Activated CD8-positive, alpha-beta memory T cell treated with anti-CD3 and anti-CD28 coated beads for 4 hours (primary cell): ENCODE data around the gene MOCS1.

Experiments used
- DNase-seq, 2 donors: peaks; one replicate each; pipeline ENCODE4 v3.0.0-alpha.2; 2020; ENCODE audit warnings: low read depth in 2 of 2

MOCS1 gene

DNA sequence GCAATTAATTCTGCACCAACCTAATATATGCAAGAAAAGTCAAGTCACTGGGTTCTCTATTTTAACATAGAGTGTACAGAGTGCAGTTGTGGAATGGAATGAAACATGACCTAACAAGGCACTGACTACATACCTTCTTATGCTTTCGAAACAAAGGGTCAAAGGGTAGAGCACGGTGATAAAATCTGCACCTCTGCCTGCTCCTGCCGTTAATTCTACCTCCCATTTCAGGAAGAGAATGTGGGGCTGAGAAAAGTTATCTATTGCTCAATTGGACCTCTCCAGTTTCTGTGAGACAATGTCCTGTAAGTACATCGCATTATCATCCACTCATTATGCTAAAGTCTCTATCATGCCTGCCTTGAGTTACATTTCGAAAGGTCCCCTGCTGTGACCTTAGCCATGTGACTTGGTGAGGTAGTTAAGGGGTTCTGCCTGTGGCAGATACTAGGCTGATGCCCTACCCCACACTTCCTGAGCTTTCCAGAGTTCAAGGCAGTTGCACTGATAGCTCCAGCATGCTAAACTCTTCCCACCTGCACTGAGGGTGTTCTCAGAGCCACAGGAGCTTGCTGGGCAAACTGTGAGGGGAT lies 14.0 kb upstream of the MOCS1 start:
- no peak for DNase-seq

DNA sequence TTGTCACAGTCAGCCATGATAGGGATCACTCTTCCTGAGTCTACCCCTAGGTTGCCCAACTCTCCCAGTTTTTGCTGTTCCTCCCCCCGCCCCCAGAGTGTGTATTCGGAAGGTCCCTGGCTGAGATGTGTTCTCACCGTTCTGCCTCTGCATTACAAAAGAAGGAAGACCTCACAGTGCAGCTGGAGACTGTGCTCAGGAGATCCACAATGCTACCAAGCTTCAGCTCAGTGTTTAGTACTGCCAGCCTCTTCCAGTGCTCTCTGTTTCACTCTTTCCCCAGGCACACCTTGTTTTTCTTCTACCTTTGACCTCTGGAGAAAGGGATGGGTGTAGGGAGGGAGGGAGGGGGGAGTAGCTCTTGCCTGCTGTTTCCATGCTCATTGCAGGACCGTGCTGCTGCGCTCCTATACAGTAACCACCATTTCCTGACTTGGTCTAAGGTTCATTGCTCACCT lies 13.4 kb upstream of the MOCS1 start:
- DNase-seq: no peak

DNA sequence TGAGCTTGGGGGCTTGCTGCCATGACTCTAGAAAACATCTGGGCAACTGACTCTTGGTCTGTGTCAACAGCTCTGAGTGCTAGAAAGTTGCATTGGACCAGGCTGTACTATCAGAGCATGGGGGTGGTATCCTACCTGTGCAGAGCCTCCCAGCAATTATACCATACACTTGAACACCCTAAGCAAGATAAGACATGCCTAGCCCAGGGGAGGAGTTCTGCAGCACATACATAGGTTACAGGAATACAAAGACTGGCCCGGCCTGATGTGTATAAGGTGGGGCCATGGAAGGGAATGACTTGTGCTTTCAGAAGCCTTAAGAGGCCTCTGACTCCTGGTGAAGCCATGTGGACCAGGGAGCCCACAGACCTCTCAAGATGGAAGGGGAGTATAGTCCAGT lies 11.4 kb upstream of the MOCS1 start:
- no peak for DNase-seq

DNA sequence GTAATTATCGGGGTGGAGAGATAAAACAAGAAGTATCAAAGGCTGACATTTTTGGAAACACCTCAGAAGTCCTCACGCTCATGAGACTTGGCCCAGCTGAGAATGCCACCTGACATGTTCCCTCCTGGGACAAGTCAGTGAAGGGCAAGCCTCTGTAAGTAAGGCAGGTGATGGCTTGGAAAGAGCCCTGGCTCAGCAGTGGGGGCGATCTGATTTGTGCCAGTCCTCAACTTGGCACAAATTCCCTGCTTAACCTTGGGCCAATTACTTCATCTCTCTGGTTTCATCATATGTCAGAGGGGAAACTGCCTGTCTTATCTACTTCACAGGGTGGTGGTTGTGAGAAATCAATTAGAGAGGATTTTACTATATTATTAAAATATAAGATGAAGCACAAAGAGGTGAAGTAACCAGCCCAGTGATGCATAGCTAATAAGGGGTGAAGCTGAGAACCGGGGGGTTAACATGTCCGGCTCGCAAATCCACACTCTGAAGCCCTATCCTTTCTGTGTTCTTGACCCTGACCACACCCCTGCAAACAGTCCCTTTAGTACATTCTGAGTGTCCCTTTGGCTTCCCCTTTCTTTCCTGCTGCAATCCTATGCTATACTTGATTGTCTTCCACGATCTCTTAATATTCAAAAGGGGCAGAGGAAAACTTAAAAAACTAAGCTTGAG lies 8.8 kb upstream of the MOCS1 start:
- DNase-seq: no peak

DNA sequence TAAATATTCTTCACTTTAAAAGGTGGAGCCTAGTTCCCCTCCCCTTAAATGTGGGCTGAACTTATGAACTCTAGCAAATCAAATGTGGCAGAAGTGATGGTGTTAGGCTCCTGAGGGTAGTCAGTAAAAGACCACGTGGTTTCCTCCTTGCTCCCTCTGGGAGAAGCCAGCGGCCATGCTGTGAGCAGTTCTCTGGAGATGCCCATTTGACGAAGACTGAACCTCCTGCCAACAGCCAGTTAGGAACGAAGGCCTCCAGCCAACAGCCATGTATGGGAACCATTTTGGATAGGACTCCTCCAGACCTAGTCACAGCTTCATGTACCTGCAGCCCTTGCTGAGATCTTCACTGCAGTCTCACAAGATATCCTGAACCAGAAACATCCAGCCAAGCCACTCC lies 7.6 kb upstream of the MOCS1 start:
- no peak for DNase-seq

DNA sequence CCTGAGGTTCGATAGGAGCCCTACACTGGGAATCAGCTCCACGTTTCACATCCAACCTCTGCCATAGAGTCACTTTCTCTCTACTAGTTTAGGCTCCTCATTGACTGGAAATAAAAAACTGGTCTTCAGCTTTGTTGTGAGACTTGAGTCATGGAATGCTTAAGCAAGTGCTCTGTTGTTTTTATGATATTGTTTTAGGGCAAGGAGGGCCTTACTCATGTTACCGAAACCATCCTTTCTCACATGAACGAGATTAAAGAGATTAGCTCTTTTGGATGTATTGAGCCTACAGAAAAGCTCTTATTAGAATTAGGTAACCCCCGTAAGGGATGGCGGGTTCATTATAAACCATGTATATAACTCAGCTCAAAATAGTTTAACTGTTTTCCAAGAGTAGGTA lies 6.9 kb upstream of the MOCS1 start:
- no peak for DNase-seq

DNA sequence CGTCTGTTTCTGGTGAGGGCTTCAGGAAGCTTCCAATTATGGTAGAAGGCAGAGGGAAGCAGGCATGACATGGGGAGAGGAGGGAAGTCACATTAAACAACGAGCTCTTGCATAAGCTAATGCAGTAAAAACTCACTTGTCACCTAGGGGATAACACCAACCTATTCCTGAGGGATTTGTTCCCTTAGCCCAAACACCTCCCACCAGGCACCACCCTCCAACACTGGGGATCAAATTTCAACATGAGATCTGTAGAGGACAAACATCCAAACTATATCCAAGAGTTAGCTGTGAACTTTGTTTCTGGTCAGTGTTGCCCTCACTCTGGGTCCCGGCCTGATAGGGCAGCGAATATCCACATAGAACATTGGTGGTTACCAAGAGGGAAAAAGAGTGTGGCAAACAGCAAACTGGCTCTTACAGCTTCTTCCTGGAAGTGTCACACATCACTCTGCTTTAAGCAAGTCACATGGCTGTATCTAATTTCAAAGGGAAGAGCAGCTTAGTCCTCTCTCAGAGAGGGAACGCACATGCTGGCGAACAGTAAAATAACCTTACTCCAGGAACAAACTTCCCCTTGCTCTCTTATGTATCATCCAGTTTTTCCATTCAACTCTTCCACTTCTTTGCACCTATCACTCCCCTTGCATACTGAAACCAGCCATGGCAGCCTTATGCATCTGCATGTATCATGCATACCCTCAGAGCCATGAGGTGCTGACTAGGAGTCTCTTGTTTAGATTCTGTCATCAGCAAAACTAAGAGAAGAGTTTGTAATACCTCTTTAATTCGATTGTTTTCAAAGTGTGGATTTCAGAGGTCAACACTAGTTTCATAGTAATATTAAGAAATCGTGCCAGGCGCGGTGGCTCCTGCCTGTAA lies 4.8 kb upstream of the MOCS1 start:
- DNase-seq: no peak

DNA sequence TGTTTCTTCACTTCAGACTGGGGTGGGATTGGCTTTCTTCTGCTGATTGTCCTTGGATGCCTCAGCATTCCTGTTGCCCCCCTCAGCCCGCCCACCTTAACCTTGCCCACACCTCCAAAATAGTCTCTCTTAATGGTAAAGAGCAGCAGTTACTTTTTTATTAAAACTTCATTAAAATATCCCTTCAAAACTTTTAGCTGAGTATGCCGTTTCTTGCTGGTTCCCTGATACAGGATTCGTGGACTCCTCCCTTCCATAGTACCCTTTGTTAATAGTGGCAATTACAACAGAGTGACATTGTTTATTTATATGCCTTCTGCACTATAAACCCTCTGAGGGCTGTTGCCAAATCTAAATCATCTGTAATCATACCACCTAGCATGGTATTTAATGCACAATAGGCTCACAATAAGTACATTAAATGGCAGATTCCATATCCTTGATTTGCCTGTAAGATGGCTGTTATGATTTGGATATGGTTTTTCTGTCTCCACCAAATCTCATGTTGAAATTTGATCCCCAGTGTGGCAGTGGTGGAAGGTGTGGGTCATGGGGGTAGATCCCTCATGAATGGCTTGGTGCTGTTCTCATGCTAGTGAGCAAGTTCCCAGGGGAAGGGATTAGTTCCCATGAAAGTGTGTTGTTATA lies 3.5 kb upstream of the MOCS1 start:
- no peak for DNase-seq

DNA sequence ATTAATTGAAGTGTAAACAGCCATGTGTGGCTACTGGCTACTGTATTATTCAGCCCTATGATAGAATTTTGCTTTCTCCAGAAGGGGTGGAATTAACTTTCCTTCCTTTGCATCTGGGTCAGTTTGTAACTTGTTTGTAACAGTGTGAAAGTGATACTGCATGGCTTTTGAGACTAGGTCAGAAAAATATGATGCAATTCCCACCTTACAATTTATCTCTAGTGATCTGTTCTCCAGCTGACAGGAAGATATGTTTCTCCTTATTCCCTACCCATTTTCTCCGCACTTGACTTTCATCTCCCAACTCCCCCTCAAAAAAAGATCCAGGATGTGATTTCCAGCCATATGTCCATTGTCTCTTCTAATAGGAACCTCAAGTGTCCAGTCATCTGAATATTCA lies 2.6 kb upstream of the MOCS1 start:
- no peak for DNase-seq

DNA sequence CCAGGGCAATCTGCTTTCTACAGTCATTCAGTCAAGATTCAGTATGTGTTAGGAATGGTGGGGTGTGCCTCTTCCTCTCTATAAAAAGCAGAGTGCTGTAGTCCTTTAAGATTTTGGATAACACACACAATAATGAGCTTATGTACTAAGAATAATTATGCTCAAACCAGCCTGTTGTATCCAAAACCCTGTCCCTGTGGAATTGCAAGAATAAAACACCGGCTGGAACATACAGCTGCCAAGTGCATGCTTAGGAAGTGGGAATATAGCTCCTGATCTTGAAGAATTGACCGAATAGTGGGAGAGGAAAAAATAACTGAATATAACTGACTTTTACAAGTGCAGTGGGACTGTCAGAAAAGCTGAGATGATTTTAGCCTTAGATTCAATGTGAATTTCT lies 979 bp upstream of the MOCS1 start:
- DNase-seq: no peak

DNA sequence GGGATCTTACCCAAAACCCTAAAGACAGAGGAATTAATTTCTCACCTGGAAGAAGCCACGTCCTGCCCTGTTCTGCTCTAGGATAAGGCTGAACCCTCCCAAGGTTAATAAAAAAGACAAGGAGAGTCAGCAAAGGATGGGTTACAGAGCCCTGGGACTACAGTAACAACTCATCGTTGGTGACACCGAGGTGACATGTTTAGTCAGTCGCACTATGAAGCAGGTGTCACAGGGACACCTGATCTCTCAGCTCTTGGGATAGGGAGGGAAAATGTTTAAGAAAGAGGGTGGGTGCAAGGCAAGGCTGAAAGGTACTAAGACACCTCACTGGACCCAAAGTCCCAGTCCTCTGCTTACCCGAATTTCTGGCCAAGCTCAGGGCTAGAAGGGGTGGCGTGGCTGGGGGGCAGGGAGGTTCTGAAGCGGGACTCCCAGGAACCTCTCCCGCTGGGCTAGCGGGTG lies 562 bp downstream of the MOCS1 start:
- no peak for DNase-seq

DNA sequence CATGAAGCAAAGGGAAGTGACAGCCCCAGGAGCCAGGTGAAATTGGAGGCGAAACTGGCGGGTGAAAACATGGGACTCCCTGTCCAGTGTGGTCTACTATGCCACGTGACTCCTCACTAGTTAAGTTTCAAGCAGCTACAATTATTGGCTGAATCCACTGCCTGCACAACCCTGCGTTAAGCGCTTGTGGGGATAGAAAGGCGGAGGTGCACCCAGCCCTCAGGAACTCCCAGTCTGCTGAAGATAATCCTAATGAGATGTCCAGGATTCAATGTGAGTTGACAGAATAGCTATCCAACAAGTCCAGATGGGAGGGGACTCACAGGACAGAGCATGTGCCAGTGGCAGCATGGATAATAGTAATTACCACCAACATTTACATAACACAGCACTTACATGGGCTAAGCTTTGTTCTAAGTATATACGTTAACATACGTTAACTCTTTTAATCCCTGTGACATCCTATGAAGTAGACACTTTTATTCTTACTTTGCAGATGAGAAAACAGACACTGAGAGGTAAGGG lies 1.8 kb downstream of the MOCS1 start:
- DNase-seq: no peak

DNA sequence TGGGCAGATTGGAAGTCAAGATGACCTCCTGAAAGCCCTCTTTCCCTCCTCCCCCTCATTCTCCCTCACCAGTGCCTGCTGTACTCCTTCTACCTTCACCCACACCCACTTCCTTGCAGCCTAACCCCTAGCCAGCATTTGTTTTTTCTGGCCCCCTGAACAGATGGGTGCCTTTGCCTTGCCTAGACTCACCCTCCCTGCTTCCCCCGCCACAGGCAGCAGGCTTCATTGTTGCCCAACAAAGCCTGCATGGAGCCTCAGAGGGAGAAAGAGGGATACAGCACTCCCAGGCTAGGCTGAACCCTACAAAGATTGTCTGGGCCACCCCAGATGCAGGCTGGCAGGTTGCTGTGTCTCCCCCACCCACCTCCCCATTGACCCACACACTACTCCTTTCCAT lies 2.7 kb downstream of the MOCS1 start:
- no peak for DNase-seq

DNA sequence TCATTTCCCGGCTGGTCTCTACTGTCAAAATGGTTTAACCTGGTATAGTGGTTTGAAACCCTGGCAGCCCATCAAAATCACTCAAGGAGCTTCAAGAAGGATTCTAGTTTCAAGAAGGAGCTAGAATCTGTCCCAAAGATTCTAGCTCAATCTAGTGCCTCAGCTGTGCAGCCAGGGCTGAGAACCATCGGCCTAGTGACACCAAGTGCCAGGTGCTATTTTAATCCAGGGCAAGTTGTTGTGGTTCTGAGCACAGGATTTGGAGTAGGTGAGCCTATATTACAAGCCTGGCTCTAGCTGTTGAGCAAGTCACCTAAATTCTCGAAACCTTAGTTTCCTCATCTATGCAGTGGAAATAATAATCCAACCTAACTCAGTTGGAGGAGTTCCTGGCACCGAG lies 3.7 kb downstream of the MOCS1 start:
- DNase-seq: no peak

DNA sequence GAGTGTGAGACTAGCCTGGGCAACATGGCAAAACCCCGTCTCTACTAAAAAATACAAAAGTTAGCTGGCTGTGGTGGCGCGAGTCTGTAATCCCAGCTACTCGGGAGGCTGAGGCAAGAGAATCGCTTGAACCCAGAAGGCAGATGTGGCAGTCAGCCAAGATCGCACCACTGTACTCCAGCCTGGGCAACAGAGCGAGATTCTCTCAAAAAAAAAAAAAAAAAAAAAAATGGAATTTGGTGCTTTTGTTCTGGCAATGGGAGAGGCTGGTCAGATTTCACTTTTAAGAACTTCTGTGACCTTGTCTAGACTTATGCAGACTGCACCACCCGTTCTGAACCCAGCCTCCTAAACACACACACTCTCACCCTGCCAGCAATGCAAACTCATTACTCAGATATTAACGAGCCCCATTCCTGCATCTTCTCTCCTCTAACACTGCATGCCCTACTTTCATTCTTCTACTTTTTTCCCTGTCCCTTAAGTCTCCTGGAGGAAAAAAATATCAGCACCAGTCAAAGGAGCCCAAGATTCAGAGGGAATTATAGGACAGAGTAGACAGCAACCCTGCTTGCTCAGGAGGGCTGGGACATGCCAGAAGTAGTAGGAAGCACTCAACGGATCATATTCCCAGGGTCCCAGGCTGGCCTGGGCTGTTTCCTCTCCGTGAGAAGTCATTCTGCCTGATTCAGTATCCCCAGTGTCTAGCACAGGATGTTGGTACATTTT lies 4.4 kb downstream of the MOCS1 start:
- DNase-seq: no peak

DNA sequence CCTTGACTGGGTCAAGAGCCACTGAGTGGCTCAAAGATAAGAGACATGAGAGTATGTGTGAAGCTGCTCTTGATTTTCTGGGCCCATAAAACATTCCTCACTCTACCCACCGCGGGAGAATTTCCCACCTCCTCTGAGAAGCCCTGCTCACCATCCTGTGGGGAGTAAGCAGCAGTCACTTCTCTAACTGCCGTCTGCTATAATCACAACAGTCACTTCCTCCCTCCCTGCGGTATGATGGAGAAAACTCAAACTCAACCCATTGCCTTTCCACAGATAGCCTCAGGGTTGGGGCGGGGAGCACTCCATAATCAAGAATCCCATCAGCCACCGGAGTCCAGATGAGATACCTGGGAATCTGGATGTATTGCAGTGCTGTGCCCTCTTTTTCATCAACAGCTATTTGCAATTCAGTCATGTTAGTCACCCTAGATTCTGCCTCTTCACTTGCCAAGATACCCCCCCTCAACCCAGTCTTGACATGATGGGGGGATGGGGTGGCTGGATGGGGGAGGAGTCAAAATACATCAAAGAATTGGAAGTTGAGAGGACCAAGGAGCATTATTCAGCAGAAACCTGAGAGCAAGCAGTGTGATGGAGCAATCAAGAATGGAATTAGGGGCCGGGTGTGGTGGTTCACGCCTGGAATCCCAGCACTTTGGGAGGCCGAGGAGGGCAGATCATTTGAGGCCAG lies 5.1 kb downstream of the MOCS1 start:
- DNase-seq: no peak

DNA sequence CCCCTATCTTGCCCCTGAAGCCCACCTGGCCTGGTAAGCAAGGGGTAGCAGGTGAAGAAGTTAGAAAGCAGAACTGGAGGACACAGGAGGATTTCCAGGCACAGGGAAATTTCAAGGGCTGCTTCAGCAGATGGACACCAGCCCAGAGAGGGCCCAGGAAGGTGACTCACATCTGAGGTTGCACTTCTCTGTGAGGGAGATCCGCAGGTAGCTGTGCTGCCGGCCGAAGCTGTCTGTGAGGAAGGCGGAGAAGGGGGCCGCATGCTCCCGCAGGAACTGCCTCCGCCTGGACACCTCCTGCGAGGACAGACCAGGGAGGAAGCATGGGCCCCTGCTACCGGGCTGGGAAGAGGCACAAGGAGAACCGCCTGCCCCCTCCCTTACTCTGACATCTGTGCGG lies 7.1 kb downstream of the MOCS1 start:
- DNase-seq: no peak

DNA sequence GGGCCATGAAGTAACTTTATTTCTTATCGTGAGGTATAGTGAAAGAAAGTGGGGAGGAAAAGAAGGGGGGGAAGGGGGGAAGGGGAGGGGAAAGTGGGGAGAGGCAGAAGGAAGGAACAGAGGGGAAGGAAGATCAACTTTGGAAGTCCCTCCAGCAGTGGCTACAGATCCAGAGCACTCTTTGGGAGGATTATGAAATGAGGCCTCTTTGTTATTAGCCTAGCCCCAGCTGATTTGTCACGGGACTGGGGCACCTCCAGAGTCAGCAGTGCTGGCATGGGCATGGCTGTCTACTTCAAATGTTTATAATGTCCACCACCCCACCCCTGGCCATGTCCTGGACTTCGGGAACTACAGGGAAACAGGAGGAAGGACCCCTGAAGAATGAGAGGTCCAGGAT lies 7.6 kb downstream of the MOCS1 start:
- no peak for DNase-seq

DNA sequence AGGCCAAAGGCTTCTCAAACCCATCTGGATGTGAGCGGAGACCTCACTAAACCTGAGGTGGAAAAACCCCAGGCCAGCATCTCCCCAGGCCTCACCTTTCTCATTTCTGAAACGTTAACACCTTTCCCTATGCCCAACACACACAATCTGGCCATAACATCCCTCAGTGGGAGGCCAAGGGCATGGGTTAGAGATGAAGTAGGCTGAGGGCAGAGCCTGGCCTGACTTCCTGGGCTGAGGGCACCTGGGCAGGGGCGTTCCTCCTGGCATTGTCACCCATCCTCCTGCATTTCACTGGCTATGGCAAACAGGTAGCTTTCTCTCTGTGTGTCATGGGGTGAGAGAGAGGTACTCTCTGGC lies 8.4 kb downstream of the MOCS1 start:
- DNase-seq: no peak

DNA sequence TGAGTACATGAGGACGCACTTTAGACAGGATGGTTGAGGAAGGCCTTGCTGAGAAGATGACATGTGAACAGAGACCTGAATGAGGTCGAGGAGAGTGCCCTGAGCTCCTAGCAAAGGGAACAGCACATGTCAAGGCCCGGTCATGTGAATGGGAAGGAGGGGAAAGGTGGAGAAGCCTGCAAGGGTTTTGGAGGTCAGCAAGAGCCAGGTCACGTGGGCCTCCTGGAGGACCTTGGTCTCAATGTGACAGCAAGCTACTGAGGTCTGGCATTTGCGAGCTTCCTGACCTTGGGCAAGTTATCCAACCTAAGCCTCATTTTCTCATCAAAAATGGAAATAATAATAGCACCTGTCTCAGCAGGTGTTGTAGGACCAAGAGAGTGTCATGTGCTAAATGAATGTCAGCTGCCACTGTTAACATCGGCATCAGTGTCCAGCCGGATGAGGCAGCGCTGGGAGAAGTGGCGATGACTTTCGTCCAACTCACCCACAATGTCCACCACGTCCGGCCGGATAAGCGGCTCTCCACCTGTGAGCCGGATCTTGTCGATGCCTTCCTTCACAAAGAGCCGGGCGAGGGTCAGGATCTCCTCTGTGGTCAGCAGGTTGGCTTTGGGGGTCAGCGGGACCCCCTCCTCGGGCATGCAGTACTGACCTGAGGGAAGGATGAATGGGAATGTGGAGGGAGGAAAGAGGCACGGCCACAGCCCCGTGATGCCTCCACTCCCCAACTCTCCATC lies 8.9 kb downstream of the MOCS1 start:
- DNase-seq: no peak
